Panc1 (cell line): ENCODE measurements around the gene TRABD2B.

Experiments
- TF ChIP-seq, protein P1 (sequence below): fragments of 450-650 bp; IDR thresholded peaks from 2 replicates; pipeline ENCODE4 v1.5.1; 2017; ENCODE audit warnings: mild to moderate bottlenecking
- TF ChIP-seq, protein P2 (sequence below), 2 experiments: IDR thresholded peaks; 2 replicates each; pipeline ENCODE4 v1.6.1; 2011 to 2012; ENCODE audit warnings: low read depth in 2 of 2, control low read depth in 1 of 2, low read length in 1 of 2, mild to moderate bottlenecking in 1 of 2, moderate library complexity in 1 of 2; ENCODE audit not compliant: insufficient read depth in 1 of 2

DNA sequence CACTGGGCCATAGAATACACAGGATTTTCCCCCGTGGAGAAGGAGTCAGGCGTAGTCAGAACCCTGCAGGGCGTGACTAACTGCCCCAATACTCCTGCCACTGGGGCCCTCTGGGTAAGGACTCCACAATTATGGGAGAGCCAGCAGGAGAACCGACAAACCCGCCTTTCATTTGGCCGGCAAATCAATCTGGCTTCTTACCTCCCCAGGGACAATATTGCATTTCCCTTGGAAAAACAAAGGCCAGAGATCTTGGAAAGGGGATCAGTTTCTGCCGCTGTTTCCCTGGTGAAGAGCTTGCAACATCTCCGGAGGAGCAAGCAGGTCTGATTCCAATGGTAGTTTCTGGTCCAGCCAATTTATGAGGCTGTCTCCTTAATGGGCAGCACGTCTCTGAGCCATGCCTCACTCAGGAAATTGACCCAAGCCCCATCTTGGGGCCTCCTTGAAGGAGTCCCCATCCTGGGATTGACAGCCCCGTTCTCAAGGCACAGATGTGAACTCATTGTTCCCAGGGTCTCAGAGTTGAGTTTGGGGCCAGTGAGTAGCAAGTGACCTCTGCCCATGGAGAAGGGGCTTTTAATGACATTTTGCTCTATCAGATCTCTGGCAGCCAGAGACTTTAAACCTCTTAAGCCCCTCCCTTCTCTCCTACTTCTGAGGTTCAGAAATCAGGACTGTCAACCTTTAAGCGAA, 4.3 kb downstream of the TRABD2B start:
- TF ChIP-seq, protein P1, sequence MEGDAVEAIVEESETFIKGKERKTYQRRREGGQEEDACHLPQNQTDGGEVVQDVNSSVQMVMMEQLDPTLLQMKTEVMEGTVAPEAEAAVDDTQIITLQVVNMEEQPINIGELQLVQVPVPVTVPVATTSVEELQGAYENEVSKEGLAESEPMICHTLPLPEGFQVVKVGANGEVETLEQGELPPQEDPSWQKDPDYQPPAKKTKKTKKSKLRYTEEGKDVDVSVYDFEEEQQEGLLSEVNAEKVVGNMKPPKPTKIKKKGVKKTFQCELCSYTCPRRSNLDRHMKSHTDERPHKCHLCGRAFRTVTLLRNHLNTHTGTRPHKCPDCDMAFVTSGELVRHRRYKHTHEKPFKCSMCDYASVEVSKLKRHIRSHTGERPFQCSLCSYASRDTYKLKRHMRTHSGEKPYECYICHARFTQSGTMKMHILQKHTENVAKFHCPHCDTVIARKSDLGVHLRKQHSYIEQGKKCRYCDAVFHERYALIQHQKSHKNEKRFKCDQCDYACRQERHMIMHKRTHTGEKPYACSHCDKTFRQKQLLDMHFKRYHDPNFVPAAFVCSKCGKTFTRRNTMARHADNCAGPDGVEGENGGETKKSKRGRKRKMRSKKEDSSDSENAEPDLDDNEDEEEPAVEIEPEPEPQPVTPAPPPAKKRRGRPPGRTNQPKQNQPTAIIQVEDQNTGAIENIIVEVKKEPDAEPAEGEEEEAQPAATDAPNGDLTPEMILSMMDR, result no peak
- TF ChIP-seq, protein P2, sequence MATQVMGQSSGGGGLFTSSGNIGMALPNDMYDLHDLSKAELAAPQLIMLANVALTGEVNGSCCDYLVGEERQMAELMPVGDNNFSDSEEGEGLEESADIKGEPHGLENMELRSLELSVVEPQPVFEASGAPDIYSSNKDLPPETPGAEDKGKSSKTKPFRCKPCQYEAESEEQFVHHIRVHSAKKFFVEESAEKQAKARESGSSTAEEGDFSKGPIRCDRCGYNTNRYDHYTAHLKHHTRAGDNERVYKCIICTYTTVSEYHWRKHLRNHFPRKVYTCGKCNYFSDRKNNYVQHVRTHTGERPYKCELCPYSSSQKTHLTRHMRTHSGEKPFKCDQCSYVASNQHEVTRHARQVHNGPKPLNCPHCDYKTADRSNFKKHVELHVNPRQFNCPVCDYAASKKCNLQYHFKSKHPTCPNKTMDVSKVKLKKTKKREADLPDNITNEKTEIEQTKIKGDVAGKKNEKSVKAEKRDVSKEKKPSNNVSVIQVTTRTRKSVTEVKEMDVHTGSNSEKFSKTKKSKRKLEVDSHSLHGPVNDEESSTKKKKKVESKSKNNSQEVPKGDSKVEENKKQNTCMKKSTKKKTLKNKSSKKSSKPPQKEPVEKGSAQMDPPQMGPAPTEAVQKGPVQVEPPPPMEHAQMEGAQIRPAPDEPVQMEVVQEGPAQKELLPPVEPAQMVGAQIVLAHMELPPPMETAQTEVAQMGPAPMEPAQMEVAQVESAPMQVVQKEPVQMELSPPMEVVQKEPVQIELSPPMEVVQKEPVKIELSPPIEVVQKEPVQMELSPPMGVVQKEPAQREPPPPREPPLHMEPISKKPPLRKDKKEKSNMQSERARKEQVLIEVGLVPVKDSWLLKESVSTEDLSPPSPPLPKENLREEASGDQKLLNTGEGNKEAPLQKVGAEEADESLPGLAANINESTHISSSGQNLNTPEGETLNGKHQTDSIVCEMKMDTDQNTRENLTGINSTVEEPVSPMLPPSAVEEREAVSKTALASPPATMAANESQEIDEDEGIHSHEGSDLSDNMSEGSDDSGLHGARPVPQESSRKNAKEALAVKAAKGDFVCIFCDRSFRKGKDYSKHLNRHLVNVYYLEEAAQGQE (IDR thresholded peaks at IDR 0.05; ENCODE audit: insufficient read depth in 1 of 2, low read depth in 2 of 2, low read length in 1 of 2), result no peak
